GM18508 (cell line): ENCODE results near the gene TMEM238.
"Not testable (repeated sequence)": the region's sequence is repeated elsewhere in the genome, so short reads cannot be mapped to it uniquely, and the experiment has no call there.

ENCODE experiments used
- ATAC-seq: cut with Tn5 transposase; IDR thresholded peaks from one replicate; pipeline ENCODE4 v1.9.1; 2021; ENCODE audit warnings: moderate number of reproducible peaks; ENCODE audit not compliant: insufficient read depth, unreplicated experiment

The TMEM238 gene

DNA sequence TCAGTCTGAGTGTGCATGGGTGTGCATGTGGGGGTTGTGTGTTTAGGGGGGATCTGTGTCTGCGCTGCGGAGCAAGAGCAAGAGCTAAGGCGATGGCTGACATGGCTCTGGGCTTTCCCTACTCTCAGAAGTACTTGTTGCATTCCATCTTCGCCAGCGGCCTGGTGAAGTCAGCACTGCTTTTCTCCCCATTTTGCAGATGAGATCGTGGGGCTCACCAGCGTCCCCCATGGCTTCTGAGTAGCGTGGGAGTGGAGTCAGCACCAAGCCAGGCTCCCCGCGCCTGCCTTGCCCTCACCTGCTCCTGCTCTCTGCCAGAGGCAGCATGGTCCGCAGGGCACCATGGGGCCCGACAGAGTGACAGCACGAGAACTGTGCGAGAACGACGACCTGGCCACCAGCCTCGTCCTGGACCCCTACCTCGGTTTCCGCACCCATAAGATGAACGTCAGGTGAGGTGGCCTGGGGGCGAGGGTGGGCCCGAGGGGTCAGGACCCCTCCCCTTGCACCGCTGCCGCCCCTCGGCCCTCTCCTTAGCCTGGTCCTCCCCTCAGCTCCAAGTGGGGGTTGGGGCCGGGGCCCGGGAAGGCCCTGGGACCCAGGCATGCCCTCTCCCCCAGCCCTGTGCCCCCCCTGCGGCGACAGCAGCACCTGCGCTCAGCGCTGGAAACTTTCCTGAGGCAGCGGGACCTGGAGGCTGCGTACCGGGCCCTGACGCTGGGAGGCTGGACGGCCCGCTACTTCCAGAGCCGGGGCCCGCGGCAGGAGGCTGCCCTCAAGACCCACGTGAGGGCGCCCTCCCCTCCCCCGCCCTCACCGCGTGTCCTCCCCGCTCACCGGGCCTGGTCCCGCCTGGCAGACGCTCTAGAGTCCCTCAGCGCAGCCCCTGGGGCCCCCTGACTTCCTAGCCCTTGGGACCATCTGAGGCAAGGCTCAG, 42.2 kb downstream of the TMEM238 start:
- no peak for ATAC-seq

DNA sequence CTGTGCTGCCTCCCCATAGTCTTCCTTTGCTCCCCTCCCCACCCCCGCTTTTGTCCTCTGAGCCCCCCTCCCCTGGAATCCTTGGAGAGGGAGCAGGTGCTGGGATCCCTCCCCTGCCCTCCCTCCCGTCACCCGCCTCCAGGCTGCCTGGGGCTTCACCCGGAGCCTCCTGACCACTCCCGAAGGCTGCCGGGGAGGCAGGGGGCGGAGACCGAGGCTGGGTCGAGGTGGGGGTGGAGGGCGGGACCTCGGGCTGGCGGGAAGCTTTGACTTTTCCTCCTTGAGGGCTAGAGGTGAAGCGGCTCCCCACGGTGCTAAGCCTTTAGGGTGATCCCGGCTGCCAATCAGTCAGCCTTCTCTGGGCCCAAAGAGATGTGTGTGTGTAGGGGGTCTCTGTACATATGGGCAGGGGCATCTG, 42.9 kb downstream of the TMEM238 start:
- ATAC-seq = no peak

DNA sequence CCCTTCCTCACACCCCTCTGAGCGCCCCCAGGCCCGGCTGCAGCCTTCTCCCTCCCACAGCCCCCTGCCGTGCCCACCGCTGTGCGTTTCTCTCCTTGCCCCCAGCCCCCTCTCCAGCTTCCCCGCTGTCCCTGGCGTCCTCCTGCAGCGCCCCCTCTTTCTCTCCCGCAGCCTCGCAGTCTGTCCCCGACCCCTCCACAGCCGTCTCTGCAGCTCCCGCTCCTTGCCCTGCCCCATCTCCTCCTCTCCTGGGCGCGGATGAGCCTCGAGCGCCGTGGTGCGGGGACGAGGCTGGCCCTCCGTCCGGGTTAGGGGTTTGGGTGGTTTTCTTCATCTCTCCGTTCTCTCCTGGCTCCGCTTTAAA, 43.3 kb downstream of the TMEM238 start:
- no peak for ATAC-seq

DNA sequence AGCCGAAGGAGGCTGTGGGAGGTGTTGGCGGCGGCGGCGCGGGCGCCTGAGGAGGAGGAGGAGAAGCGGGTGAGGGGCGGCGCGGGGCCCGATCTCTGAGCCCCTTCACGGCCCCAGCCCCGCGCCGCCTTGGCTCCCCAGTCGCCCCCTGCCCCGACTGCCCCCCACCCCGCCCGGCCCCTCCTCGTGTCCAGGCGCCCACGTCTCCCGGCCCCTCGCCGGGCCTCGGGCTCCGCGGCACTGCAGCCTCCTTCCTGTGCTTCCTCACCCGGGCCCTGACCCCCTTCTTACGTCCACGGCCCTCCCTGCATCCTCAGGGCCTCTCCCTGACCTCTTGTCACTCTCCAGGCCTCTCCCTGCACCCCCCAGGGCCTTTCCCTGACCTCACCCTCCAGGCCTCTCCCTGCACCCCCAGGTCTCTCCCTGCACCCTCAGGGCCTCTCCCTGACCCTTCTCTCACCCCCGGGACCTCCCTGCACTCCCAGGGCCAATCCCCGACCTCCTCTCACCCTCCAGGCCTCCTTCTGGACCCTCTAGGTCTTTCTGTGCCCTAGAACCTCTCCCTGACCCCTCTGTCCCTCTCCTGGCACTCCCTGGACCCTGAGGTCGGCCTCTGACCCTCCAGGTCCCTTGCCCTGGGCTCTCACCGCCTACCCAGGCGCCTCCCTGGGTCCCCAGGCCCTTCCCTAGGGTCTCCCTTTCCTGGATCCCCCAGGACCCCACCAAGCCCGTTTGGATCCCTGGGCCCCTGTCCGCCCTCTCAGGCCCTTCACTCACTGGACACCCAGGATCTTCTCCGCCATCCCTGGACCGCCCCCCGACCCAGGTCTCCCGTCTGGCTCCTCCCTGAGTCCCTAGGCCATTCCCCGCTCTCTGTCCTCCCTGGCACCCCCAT, 44.0 kb downstream of the TMEM238 start:
- no peak for ATAC-seq

DNA sequence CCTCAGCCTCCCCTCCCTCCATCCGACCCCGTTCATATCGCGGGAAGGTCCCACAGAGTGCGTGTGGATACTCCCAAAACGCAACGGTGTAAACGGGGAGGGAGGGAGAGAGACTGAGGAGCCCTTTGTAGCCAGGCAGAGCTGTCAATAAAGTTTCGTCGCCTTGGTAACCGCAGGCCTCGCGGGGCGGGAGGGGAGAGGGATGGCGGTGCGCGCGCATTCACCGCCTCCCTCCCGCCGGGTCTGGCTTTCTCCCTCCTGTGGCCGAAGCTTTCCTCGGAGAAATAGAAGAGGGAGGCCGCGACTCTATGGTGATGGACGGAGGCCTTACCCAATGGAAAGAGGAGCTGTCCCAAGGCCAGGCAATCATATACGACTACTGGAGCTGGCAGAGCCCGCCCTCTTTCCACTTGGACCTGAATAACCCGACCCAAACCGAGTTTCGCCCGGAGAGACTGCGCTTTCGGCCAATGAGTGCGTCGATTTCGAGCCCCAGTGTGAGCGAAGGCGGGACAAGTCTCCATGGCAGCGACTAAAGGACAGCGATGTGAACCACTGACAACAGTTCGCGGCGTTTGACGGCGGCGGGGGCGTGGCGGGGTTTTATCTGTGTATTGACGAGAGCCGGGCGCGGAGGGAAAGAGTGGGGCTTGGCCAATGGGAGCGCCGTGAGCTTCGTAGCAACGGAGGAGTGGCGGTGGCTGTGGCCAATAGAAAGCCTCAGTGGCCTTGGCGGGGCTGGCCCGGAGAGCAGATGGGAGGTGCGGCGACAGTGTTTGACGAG, 44.8 kb downstream of the TMEM238 start, which contains the start of gene KMT5C:
Gene KMT5C (plus strand): TSS at position 772 of the 784 bp plus-strand sequence. CDS start 2,061 bp downstream, outside the sequence.
- ATAC-seq = peak; percentile 81

DNA sequence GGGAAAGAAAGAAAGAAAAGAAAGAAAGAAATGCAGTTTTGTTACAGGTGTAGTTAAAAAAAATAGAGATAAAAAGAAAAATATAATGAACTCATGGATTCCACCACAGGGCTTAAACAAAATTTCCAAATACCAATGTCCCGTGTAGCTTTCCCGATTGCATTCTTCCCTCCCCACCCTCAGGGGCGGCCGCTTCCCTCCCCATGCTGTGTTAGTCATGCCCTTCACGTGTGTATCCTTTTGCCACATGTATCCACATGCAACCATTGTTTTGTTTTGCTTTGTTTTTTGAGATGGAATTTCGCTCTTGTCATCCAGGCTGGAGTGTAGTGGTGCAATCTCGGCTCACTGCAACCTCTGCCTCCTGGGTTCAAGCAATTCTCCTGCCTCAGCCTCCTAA, 48.0 kb downstream of the TMEM238 start:
- ATAC-seq = no peak

DNA sequence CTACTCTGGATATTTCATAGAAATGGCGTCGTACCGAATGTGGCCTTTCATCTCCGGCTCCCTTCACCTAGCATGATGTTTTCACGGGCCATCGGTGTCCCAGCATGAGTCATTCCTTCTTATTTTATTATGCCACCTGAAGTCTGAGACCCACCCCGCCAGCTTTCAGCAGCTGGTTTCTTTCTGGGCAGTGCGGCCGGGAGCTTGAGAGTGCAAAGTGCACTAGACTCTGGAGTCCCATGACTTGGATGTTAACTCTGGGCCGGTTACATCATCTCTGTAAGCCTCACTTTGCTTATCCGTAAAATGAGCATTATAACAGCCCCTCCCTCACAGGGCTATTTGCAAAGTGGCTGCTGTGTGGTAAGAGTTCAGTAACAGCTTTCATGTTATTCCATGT, 50.2 kb downstream of the TMEM238 start:
- no peak for ATAC-seq

DNA sequence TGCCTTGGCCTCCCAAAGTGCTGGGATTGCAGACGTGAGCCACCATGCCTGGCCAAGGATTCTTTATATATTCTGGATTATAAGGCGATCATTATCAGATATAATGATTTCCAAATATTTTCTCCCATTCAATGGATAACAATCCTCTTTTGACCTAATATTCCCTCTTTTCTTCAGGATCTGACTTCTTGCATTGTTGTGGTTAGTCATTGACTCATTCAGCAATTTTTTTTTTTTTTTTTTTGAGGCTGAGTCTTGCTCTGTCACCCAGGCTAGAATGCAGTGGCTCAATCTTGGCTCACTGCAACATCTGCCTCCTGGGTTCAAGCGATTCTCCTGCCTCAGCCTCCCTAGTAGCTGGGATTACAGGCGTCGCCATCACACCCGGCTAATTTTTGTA, 54.3 kb downstream of the TMEM238 start:
- ATAC-seq = not testable (repeated sequence)
